ENCODE measurements around the gene TXN.
"Not testable (repeated sequence)": the region's sequence is repeated elsewhere in the genome, so short reads cannot be mapped to it uniquely, and the experiment has no call there.

The TXN gene

GRCh38 chr9:110255034-110255462 lies 1.3 kb downstream of the TXN start:
- peak overlapping the region; percentile 90 for H3K4me3 ChIP-seq (ENCODE audit: low read depth, low read length)
- DNase-seq (ENCODE audit: low read depth) = no peak
- TF ChIP-seq, protein P1, sequence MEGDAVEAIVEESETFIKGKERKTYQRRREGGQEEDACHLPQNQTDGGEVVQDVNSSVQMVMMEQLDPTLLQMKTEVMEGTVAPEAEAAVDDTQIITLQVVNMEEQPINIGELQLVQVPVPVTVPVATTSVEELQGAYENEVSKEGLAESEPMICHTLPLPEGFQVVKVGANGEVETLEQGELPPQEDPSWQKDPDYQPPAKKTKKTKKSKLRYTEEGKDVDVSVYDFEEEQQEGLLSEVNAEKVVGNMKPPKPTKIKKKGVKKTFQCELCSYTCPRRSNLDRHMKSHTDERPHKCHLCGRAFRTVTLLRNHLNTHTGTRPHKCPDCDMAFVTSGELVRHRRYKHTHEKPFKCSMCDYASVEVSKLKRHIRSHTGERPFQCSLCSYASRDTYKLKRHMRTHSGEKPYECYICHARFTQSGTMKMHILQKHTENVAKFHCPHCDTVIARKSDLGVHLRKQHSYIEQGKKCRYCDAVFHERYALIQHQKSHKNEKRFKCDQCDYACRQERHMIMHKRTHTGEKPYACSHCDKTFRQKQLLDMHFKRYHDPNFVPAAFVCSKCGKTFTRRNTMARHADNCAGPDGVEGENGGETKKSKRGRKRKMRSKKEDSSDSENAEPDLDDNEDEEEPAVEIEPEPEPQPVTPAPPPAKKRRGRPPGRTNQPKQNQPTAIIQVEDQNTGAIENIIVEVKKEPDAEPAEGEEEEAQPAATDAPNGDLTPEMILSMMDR (IDR thresholded peaks at IDR 0.05; ENCODE audit: low read depth, low read length) = no peak
- TF ChIP-seq, protein P2, sequence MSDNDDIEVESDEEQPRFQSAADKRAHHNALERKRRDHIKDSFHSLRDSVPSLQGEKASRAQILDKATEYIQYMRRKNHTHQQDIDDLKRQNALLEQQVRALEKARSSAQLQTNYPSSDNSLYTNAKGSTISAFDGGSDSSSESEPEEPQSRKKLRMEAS (IDR thresholded peaks at IDR 0.05; ENCODE audit: low read depth, low read length) = no peak
- TF ChIP-seq POLR2A (IDR thresholded peaks at IDR 0.05; ENCODE audit: extremely low read depth, insufficient read length) (no peak), MYC (IDR thresholded peaks at IDR 0.05; ENCODE audit: low read depth, low read length) (no peak)

GRCh38 chr9:110254500-110254899 lies 1.8 kb downstream of the TXN start:
- no peak for DNase-seq (ENCODE audit: low read depth)
- TF ChIP-seq MYC (IDR thresholded peaks at IDR 0.05; ENCODE audit: low read depth, low read length) (no peak), POLR2A (IDR thresholded peaks at IDR 0.05; ENCODE audit: extremely low read depth, insufficient read length) (no peak)
- TF ChIP-seq, protein P1 (IDR thresholded peaks at IDR 0.05; ENCODE audit: low read depth, low read length) = no peak
- TF ChIP-seq, protein P2 (IDR thresholded peaks at IDR 0.05; ENCODE audit: low read depth, low read length) = no peak
- H3K4me3 ChIP-seq (ENCODE audit: low read depth, low read length) = peak overlapping the region; percentile 90

GRCh38 chr9:110252509-110253139 lies 3.7 kb downstream of the TXN start:
- TF ChIP-seq MYC (IDR thresholded peaks at IDR 0.05; ENCODE audit: low read depth, low read length) (no peak), POLR2A (IDR thresholded peaks at IDR 0.05; ENCODE audit: extremely low read depth, insufficient read length) (no peak)
- TF ChIP-seq, protein P1 (IDR thresholded peaks at IDR 0.05; ENCODE audit: low read depth, low read length) = no peak
- TF ChIP-seq, protein P2 (IDR thresholded peaks at IDR 0.05; ENCODE audit: low read depth, low read length) = no peak
- H3K4me3 ChIP-seq (ENCODE audit: low read depth, low read length) = peak overlapping the region; percentile 90
- DNase-seq (ENCODE audit: low read depth) = no peak

GRCh38 chr9:110251770-110252169 lies 4.5 kb downstream of the TXN start:
- DNase-seq (ENCODE audit: low read depth) = not testable (repeated sequence)
- H3K4me3 ChIP-seq (ENCODE audit: low read depth, low read length) = peak overlapping the region; percentile 21

DNA sequence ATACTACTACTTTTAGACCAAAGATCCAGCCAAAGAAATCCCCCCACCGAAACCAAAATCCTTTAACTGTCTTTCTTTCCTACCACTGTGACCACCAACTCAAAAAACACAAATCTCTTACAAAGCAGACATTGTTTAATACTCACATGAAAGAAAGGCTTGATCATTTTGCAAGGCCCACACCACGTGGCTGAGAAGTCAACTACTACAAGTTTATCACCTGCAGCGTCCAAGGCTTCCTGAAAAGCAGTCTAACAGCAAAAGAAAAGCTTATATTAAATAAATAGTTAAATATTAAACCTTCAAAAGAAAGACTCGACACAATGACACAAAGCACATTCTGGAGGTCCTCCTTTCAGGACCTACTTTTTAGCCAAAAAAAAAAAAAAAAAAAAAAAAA lies 5.1 kb downstream of the TXN start:
- no peak for DNase-seq (ENCODE audit: low read depth)
- TF ChIP-seq POLR2A (IDR thresholded peaks at IDR 0.05; ENCODE audit: extremely low read depth, insufficient read length) = no peak
- TF ChIP-seq MYC (IDR thresholded peaks at IDR 0.05; ENCODE audit: low read depth, low read length) = no peak
- TF ChIP-seq, protein P1 (IDR thresholded peaks at IDR 0.05; ENCODE audit: low read depth, low read length) = no peak
- TF ChIP-seq, protein P2 (IDR thresholded peaks at IDR 0.05; ENCODE audit: low read depth, low read length) = no peak
- H3K4me3 ChIP-seq (ENCODE audit: low read depth, low read length) = no peak overlapping the region

- no peak for DNase-seq (ENCODE audit: low read depth)
- TF ChIP-seq POLR2A (IDR thresholded peaks at IDR 0.05; ENCODE audit: extremely low read depth, insufficient read length) = no peak
- TF ChIP-seq, protein P1 (IDR thresholded peaks at IDR 0.05; ENCODE audit: low read depth, low read length) = no peak
- TF ChIP-seq MYC (IDR thresholded peaks at IDR 0.05; ENCODE audit: low read depth, low read length) = no peak
- TF ChIP-seq, protein P2 (IDR thresholded peaks at IDR 0.05; ENCODE audit: low read depth, low read length) = no peak
- no peak overlapping the region for H3K4me3 ChIP-seq (ENCODE audit: low read depth, low read length)
Observed at GRCh38 chr9:110249603-110250002, 6.7 kb downstream of the TXN start.
